ENCODE data around the gene SMPD2. TPM values are rescaled to one million over a fixed set of nuclear protein-coding genes. Genes with fewer than 3 reads are reported as not detected.

The SMPD2 gene
- total and polyA plus RNA-seq, 2 donors (not counting 3 experiments of a cell fraction or from before 2014, with no cell fraction given) = 6.9 to 10.0 TPM

DNA sequence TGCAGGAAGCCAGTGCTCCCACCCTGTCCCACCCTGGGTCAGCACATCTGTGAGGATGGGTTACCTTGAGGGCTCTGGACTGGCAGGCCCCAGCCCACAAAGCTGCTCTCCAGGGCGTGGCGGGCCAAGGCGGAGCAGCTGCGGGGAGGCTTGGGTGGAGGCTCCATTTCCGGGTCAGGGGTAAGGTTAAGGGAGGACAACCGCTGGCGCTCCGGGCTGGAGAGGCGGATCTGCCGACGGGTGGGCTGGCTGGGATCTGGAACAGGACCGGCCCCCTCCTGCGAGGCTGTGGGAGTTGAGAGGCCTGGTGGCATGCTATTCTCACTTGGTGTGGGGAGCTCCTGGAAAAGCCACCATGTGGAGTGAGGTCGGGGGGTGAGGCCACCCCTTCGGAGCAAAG, 5.5 kb downstream of the SMPD2 start:
- H4K20me1 ChIP-seq (replicated peaks; ENCODE audit: control insufficient read depth, extremely low read depth, insufficient read depth, low read length) = no peaks in the 10 kb centered on the region
- H2AFZ ChIP-seq (ENCODE audit: low read depth, low read length) = no peak overlapping the region
- no peaks in the 10 kb centered on the region for H3K4me1 ChIP-seq (ENCODE audit: control insufficient read depth, extremely low read depth, insufficient read depth, low read length)
- POLR2A ChIA-PET = no interaction called here
- H3K4me3 ChIP-seq (replicated peaks in 1 of 3; ENCODE audit: insufficient read depth in 1 of 3, low read depth in 1 of 3, low read length in 3 of 3) = no peak overlapping the region
- intact Hi-C loops (cut with micrococcal nuclease) = no loop called here
- TF ChIP-seq FOS (IDR thresholded peaks at IDR 0.05; ENCODE audit: borderline replicate concordance, insufficient read depth, low read length) (no peak), JUN (IDR thresholded peaks at IDR 0.05; ENCODE audit: borderline replicate concordance, insufficient read depth, insufficient read length, low read depth) (no peak), GATA2 (IDR thresholded peaks at IDR 0.05; ENCODE audit: insufficient read depth, insufficient read length, low read depth, low read length) (no peak), POLR2A (IDR thresholded peaks at IDR 0.05; ENCODE audit: low read depth, low read length) (no peak)
- no peaks in the 10 kb centered on the region for H3K9me1 ChIP-seq (replicated peaks; ENCODE audit: control insufficient read depth, extremely low read depth, insufficient read depth, low read length)
- H3K4me2 ChIP-seq (ENCODE audit: insufficient read depth, low read length) = no peak overlapping the region
- dilution Hi-C loops (cut with MboI; ENCODE audit: extremely low pct_ligation_motif_present, low sequenced_read_pairs) = no loop called here
- H3K79me2 ChIP-seq (ENCODE audit: control insufficient read depth, insufficient read depth, low read length) = no peaks in the 10 kb centered on the region
- H3K27me3 ChIP-seq (ENCODE audit: control insufficient read depth in 2 of 2, insufficient read depth in 2 of 2, low read length in 2 of 2) = no peaks in the 10 kb centered on the region
- no TSS peak for BruUV-seq (replicated peaks)
- peaks cover 0 to 17% of the 10 kb centered on the region in 2 experiments for H3K36me3 ChIP-seq (ENCODE audit: control insufficient read depth in 2 of 2, extremely low read depth in 1 of 2, insufficient read depth in 2 of 2, low read length in 2 of 2)
- H3K9me3 ChIP-seq (replicated peaks; ENCODE audit: control insufficient read depth, insufficient read depth, low read length) = no peaks in the 10 kb centered on the region
- CTCF ChIA-PET = no interaction called here
- no peak for FAIRE-seq
- no peak for DNase-seq (ENCODE audit: low read depth, low spot score)
- H3K27ac ChIP-seq (ENCODE audit: insufficient read depth, low read depth, low read length) = no peak overlapping the region
- H3K9ac ChIP-seq (replicated peaks; ENCODE audit: extremely low read depth, insufficient read depth, low read length) = no peak overlapping the region

GRCh38 chr6:109446541-109446940, 6.0 kb downstream of the SMPD2 start:
- BruUV-seq (replicated peaks) = no TSS peak

More at GRCh38 chr6:109446541-109446940, 6.0 kb downstream of the SMPD2 start:
- no peak for FAIRE-seq
- dilution Hi-C loops (cut with MboI; ENCODE audit: extremely low pct_ligation_motif_present, low sequenced_read_pairs) = no loop called here
- Histone ChIP-seq H3K9me1 (replicated peaks; ENCODE audit: control insufficient read depth, extremely low read depth, insufficient read depth, low read length) (no peaks in the 10 kb centered on the region), H4K20me1 (replicated peaks; ENCODE audit: control insufficient read depth, extremely low read depth, insufficient read depth, low read length) (no peaks in the 10 kb centered on the region), H3K27me3 (ENCODE audit: control insufficient read depth in 2 of 2, insufficient read depth in 2 of 2, low read length in 2 of 2) (no peaks in the 10 kb centered on the region), H3K9me3 (replicated peaks; ENCODE audit: control insufficient read depth, insufficient read depth, low read length) (no peaks in the 10 kb centered on the region), H3K9ac (replicated peaks; ENCODE audit: extremely low read depth, insufficient read depth, low read length) (no peak overlapping the region), H3K4me3 (replicated peaks in 1 of 3; ENCODE audit: insufficient read depth in 1 of 3, low read depth in 1 of 3, low read length in 3 of 3) (no peak overlapping the region), H3K27ac (ENCODE audit: insufficient read depth, low read depth, low read length) (no peak overlapping the region), H2AFZ (ENCODE audit: low read depth, low read length) (no peak overlapping the region), H3K4me2 (ENCODE audit: insufficient read depth, low read length) (no peak overlapping the region), H3K4me1 (ENCODE audit: control insufficient read depth, extremely low read depth, insufficient read depth, low read length) (no peaks in the 10 kb centered on the region), H3K79me2 (ENCODE audit: control insufficient read depth, insufficient read depth, low read length) (no peaks in the 10 kb centered on the region), H3K36me3 (ENCODE audit: control insufficient read depth in 2 of 2, extremely low read depth in 1 of 2, insufficient read depth in 2 of 2, low read length in 2 of 2) (peaks cover 0 to 17% of the 10 kb centered on the region in 2 experiments)
- ChIA-PET POLR2A (no interaction called here), CTCF (no interaction called here)
- intact Hi-C loops (cut with micrococcal nuclease) = no loop called here
- TF ChIP-seq POLR2AphosphoS5 (IDR thresholded peaks at IDR 0.05; ENCODE audit: insufficient read depth, low read depth, low read length) (no peak), POLR2A (IDR thresholded peaks at IDR 0.05; ENCODE audit: low read depth, low read length) (no peak), JUN (IDR thresholded peaks at IDR 0.05; ENCODE audit: borderline replicate concordance, insufficient read depth, insufficient read length, low read depth) (no peak), GATA2 (IDR thresholded peaks at IDR 0.05; ENCODE audit: insufficient read depth, insufficient read length, low read depth, low read length) (no peak), MAX (IDR thresholded peaks at IDR 0.05; ENCODE audit: insufficient read depth, insufficient read length) (no peak), MYC (IDR thresholded peaks at IDR 0.05; ENCODE audit: low read depth, low read length) (no peak), FOS (IDR thresholded peaks at IDR 0.05; ENCODE audit: borderline replicate concordance, insufficient read depth, low read length) (no peak), EZH2 (IDR thresholded peaks at IDR 0.05; ENCODE audit: borderline replicate concordance, low read depth, low read length, severe bottlenecking) (no peak)
- TF ChIP-seq, protein P1, sequence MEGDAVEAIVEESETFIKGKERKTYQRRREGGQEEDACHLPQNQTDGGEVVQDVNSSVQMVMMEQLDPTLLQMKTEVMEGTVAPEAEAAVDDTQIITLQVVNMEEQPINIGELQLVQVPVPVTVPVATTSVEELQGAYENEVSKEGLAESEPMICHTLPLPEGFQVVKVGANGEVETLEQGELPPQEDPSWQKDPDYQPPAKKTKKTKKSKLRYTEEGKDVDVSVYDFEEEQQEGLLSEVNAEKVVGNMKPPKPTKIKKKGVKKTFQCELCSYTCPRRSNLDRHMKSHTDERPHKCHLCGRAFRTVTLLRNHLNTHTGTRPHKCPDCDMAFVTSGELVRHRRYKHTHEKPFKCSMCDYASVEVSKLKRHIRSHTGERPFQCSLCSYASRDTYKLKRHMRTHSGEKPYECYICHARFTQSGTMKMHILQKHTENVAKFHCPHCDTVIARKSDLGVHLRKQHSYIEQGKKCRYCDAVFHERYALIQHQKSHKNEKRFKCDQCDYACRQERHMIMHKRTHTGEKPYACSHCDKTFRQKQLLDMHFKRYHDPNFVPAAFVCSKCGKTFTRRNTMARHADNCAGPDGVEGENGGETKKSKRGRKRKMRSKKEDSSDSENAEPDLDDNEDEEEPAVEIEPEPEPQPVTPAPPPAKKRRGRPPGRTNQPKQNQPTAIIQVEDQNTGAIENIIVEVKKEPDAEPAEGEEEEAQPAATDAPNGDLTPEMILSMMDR (IDR thresholded peaks at IDR 0.05; ENCODE audit: extremely low read depth in 1 of 2, insufficient read depth in 1 of 2, low read depth in 1 of 2, low read length in 2 of 2) = no peak
- no peak for DNase-seq (ENCODE audit: low read depth, low spot score)

Data from endothelial cell of umbilical vein (primary cell).